Erythroblast (primary cell): ENCODE results near the gene PLCL1.

Source experiments
- GATA1 ChIP-seq: IDR thresholded peaks from 2 replicates; pipeline ENCODE4 v1.6.1; 2011; ENCODE audit warnings: low read depth, mild to moderate bottlenecking, control low read depth, low read length, moderate library complexity
- POLR2A ChIP-seq: IDR thresholded peaks from 2 replicates; pipeline ENCODE4 v1.6.1; 2011; ENCODE audit warnings: mild to moderate bottlenecking, low read length

GRCh38 chr2:198146346-198146940, 342.1 kb downstream of the PLCL1 start:
- TF ChIP-seq POLR2A, result no peak
- no peak for TF ChIP-seq GATA1
